Calu3 (cell line): ENCODE data around the gene SEMA5A. TPM values are rescaled to one million over a fixed set of nuclear protein-coding genes. Genes with fewer than 3 reads are reported as not detected.

ENCODE experiments used
- BruUV-seq: library from RNA; stranded (reverse); fragments of 400-500 nt; replicated peaks from 2 replicates; lab custom pipeline; 2021; lab: Mats Ljungman, UMichigan
- CTCF ChIA-PET: fragments of 300-600 bp; sonication (Branson Sonifier 250); formaldehyde crosslinking; loops from one replicate; lab custom pipeline; 2022; ENCODE audit warnings: antibody characterized with exemption; lab: Charles Lee
- DNase-seq: peaks from one replicate; pipeline ENCODE4 v3.0.0; 2022
- H3K27ac Mint-ChIP-seq: one replicate; pipeline ENCODE4 v1.8.0; 2022; ENCODE audit warnings: mixed read lengths; ENCODE audit not compliant: unreplicated experiment
- H3K27me3 Mint-ChIP-seq: one replicate; pipeline ENCODE4 v1.8.0; 2022; ENCODE audit warnings: mixed read lengths; ENCODE audit not compliant: unreplicated experiment
- H3K36me3 Mint-ChIP-seq: one replicate; pipeline ENCODE4 v1.8.0; 2022; ENCODE audit warnings: mild to moderate bottlenecking, moderate library complexity, mixed read lengths; ENCODE audit not compliant: insufficient read depth, unreplicated experiment
- H3K4me1 Mint-ChIP-seq: one replicate; pipeline ENCODE4 v1.8.0; 2022; ENCODE audit warnings: mild to moderate bottlenecking, low read depth, mixed read lengths; ENCODE audit not compliant: unreplicated experiment
- H3K4me3 Mint-ChIP-seq: one replicate; pipeline ENCODE4 v1.8.0; 2022; ENCODE audit warnings: mild to moderate bottlenecking, low read depth, moderate library complexity, mixed read lengths; ENCODE audit not compliant: unreplicated experiment
- H3K9me3 Mint-ChIP-seq: one replicate; pipeline ENCODE4 v1.8.0; 2022; ENCODE audit warnings: low read depth, mixed read lengths; ENCODE audit not compliant: unreplicated experiment
- intact Hi-C: fragments of 100-400 bp; cut with micrococcal nuclease; formaldehyde crosslinking; loops from one replicate; pipeline ENCODE4 v1.10.0; 2022; ENCODE audit not compliant: unreplicated experiment
- total RNA-seq: library from RNA; stranded (reverse); gene quantifications from 2 replicates; pipeline ENCODE4 v1.2.3, GENCODE V29; 2022
- TF ChIP-seq, protein P1 (sequence below): fragments of 200-600 bp; IDR thresholded peaks from one replicate; pipeline ENCODE4 v1.8.0; 2022; ENCODE audit warnings: antibody characterized with exemption; ENCODE audit not compliant: unreplicated experiment

The SEMA5A gene
- total RNA-seq, 1 experiment from 2014 or later: 0.52 TPM

DNA sequence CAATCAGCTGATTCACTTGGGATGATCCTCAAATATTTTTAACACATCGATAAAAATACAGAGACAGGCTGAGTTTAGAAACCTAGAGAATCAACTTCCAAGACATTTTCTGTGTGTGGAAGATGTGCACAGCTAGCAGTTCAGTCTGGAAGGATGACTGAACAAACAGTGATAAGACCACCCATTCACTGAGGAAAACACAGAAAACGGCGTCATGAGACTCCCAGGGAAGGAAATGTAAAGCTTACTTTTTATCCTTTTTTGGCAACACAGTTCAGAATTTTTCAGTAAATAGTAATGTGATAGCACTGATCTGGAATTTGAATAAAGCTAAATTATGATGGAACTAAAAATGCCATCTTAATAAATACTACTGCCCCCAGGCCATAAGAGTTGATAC, 277.6 kb downstream of the SEMA5A start:
- Mint-ChIP-seq H3K4me3 (no peak overlapping the region), H3K4me1 (no peaks in the 10 kb centered on the region), H3K9me3 (peaks cover 9% of the 10 kb centered on the region), H3K27me3 (no peaks in the 10 kb centered on the region), H3K27ac (no peak overlapping the region), H3K36me3 (no peaks in the 10 kb centered on the region)
- BruUV-seq: no TSS peak
- DNase-seq: no peak
- intact Hi-C loops: no loop called here
- CTCF ChIA-PET: interaction anchor here (0.6 kb wide), 1 partner anchor 296 kb away, joined by 3 read pairs; no protein-coding TSS in a partner anchor
- TF ChIP-seq, protein P1, sequence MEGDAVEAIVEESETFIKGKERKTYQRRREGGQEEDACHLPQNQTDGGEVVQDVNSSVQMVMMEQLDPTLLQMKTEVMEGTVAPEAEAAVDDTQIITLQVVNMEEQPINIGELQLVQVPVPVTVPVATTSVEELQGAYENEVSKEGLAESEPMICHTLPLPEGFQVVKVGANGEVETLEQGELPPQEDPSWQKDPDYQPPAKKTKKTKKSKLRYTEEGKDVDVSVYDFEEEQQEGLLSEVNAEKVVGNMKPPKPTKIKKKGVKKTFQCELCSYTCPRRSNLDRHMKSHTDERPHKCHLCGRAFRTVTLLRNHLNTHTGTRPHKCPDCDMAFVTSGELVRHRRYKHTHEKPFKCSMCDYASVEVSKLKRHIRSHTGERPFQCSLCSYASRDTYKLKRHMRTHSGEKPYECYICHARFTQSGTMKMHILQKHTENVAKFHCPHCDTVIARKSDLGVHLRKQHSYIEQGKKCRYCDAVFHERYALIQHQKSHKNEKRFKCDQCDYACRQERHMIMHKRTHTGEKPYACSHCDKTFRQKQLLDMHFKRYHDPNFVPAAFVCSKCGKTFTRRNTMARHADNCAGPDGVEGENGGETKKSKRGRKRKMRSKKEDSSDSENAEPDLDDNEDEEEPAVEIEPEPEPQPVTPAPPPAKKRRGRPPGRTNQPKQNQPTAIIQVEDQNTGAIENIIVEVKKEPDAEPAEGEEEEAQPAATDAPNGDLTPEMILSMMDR: no peak

DNA sequence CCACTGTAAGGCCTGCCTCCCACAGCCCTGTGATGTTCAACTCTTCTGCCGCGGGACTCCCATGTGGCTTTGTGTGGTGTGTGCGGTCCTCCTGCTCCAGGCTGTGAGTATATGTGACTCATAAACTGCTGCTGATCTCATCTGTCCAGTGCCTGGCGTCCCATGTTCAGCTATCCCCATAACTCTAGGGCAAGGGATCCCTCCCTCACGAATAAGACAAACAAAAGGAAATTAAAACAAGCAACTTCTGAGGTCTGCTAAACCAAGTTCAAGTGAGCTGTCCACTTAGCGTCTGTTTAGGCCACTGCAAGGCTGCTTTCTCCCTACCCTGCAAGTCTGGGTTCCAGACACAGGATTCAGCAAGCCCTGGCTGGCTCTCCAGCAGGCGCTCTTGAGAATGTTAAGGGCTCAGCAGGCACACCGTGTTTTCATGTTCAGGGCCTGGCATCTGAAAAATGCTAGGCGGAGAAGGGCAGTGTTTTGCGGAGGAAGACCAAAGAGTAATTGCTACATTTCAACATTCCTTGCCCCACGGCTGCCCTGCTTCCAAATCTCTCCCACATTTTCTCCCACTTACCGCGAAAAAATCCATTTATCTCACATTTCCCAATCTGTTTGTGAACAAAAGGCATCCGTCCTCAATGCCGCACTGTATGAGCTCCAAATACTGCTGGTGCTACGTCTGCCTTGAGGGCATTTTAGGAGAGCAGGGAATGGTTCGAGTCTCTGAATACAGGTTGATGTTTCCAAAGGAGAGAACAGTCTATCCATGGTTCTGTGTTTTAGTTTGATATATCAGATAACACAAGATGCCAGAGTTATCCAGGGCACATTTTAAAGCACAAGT, 280.2 kb downstream of the SEMA5A start:
- no TSS peak for BruUV-seq
- H3K36me3 Mint-ChIP-seq: no peaks in the 10 kb centered on the region
- CTCF ChIA-PET: no interaction called here
- H3K27me3 Mint-ChIP-seq: no peaks in the 10 kb centered on the region
- peaks cover 11% of the 10 kb centered on the region for H3K9me3 Mint-ChIP-seq
- intact Hi-C loops: no loop called here
- TF ChIP-seq, protein P1: no peak
- H3K4me3 Mint-ChIP-seq: no peak overlapping the region
- no peaks in the 10 kb centered on the region for H3K4me1 Mint-ChIP-seq
- no peak overlapping the region for H3K27ac Mint-ChIP-seq
- no peak for DNase-seq

DNA sequence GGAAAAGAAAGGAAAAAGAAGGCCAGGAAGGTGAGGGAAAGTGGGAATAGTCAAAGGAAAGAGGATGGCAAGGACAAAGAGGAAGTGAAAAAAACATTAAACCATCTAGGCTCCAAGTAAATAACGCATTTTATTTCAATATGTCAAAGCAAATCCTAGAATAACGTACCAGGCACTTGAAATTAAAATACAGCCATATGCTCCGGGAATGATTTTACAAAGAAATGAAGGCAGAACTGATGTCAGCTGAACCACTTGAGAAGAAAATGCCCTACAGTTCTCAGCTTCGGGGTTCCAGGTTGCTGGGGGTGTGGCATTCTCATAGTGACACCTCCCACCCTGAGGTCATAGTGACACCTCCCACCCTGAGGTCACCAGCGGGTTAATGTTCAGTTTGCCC, 281.6 kb downstream of the SEMA5A start:
- TF ChIP-seq, protein P1: no peak
- no peak overlapping the region for H3K4me3 Mint-ChIP-seq
- BruUV-seq: no TSS peak
- CTCF ChIA-PET: no interaction called here
- peaks cover 7% of the 10 kb centered on the region for H3K9me3 Mint-ChIP-seq
- intact Hi-C loops: no loop called here
- H3K4me1 Mint-ChIP-seq: no peaks in the 10 kb centered on the region
- no peak for DNase-seq
- no peaks in the 10 kb centered on the region for H3K36me3 Mint-ChIP-seq
- H3K27ac Mint-ChIP-seq: no peak overlapping the region
- no peaks in the 10 kb centered on the region for H3K27me3 Mint-ChIP-seq

DNA sequence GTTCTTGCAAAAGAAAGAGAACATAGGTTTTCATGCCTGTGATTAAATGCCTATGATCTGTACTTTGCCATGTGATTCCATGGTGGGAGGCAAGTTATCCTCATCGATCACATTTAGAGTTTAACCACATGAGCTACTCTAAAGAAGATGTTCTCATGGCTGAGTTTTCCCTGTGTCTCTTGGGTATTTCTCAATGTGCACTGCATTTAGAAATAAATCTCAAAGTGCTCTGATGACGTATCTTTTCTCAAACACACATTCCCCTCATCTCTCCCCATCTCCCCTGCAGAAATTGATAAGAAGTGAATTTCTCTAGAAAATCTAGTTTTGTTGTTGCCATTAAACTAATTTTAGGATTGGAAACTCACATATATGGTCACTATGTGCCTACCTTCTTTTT, 282.2 kb downstream of the SEMA5A start:
- CTCF ChIA-PET: no interaction called here
- intact Hi-C loops: no loop called here
- TF ChIP-seq, protein P1: no peak
- no peak for DNase-seq
- no peaks in the 10 kb centered on the region for H3K4me1 Mint-ChIP-seq
- no peaks in the 10 kb centered on the region for H3K27me3 Mint-ChIP-seq
- no peak overlapping the region for H3K27ac Mint-ChIP-seq
- H3K9me3 Mint-ChIP-seq: peaks cover 7% of the 10 kb centered on the region
- no peak overlapping the region for H3K4me3 Mint-ChIP-seq
- no peaks in the 10 kb centered on the region for H3K36me3 Mint-ChIP-seq
- no TSS peak for BruUV-seq
